GM10266 (cell line): ENCODE measurements around the gene SRCAP.
"Not testable (repeated sequence)": the region's sequence is repeated elsewhere in the genome, so short reads cannot be mapped to it uniquely, and the experiment has no call there.

Experiments used
- DNase-seq: peaks from one replicate; pipeline ENCODE4 v3.0.0; 2012; ENCODE audit errors: extremely low spot score
- CTCF ChIP-seq: IDR thresholded peaks from 2 replicates; pipeline ENCODE4 v1.5.1; 2012; ENCODE audit warnings: mild to moderate bottlenecking, low read depth; ENCODE audit not compliant: control insufficient read depth, insufficient read depth; ENCODE audit errors: missing control alignments

Gene SRCAP

GRCh38 chr16:30692396-30693064 is 6.4 kb upstream of the SRCAP start:
- no peak for DNase-seq
- no peak for TF ChIP-seq CTCF

DNA sequence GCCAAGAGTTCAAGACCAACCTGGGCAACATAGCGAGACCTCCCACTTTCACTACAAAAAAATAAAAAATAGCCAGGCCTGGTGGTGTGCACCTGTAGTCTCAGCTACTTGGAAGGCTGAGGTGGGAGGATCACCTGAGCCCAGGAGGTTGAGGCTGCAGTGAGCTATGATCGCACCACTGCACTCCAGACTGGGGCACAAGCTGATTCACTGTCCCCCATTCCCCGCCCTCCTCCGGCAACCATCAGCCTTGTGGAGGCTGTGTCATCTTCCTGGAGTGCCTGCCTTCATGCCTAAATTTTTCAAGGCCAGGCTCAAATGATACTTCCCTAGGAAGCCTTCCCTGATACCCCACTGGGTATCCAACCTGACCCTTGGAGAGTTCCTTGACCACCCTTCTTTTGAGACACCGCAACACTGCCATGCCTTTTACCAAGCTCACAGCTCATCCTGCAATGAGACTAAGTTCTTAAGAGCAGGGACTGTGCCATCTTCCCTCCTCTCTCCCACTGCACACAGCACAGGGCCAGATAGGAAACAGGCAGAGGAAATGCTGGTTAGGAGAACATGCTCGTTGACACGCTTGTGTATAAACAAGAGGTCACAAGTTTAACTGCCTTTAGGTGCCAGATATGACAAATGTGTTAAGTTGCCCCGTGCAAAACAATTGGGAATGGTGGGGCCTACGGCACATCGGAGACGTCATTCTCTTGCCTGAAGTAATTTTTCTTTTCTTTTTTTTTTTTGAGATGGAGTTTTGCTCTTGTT is 3.9 kb upstream of the SRCAP start:
- TF ChIP-seq CTCF, result no peak
- no peak for DNase-seq

DNA sequence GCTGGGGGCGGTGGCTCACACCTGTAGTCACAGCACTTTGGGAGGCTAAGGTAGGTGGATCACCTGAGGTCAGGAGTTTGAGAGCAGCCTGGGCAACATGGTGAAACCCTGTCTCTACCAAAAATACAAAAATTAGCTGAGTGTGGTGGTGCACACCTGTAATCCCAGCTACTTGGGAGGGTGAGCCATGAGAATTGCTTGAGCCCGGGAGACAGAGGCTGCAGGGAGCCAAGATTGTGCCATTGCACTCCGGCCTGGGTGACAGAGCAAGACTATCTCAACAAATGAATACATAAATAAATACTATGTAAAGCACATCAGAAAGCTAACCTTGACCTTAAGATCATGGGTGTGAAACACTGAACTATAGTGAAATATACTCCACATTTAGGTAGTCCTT is 2.3 kb upstream of the SRCAP start:
- DNase-seq, result not testable (repeated sequence)

- DNase-seq, result peak; percentile 95
- no peak for TF ChIP-seq CTCF
These were observed 1.5 kb upstream of the SRCAP start for GRCh38 chr16:30697264-30698138.

DNA sequence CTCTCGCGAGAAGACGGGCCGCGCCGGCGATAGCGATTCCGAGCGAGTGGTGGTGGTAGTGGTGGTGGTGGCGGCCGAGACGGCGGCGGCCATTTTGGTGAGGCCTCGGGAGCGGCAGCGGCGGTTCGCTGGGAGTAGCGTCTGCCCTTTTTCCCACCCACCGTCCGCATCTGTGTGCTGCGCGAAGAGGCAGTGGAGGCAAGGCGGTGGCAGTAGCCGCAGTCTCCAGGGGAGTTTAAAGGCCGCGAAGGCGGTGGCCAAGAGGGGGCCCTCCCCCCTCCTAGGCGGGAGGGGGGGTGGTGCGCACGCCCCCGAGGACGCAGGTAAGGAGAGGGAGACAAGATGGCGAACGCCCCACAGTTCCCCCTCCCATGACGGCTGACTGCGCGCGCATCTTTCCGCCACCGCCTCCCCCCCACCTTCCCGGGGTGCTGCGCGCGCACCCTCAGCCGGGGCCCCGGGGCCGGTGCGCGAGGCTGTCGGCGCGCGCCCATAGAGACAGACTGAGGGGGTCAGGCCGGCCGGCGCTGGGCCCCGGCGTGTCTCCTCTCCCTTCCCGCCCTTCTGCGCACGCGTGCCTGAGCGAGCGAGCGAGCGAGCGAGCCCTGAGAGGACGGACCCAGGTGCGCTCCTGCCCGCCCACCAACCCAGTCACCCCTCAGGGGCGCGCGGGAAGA is 694 bp upstream of the SRCAP start:
- no peak for TF ChIP-seq CTCF
- peak; percentile 99 for DNase-seq

GRCh38 chr16:30699615-30700099 is 686 bp downstream of the SRCAP start:
- TF ChIP-seq CTCF, result no peak
- no peak for DNase-seq

DNA sequence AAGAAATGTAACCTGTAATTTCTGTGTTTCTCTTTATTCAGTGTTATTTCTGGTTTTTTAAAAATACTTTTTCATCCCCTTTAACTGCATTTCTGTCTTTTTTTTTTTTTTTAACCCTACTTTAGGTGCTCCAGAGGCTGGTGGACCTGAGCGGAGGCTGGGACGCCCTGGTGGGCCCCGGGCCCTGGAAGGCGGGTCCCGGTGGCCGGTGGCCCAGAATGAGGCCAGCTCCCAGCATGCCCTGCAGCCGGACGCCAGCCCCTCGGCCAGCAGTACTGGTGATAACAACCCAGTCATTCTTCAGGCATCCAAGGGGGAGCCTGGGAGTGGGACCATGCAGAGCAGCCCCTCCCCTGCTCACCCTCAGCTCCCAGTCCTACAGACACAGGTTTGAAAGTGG is 1.5 kb downstream of the SRCAP start:
- DNase-seq, result no peak
- TF ChIP-seq CTCF, result no peak
